ENCODE measurements around the gene XRCC3.

XRCC3 gene

GRCh38 chr14:103738166-103738565, 22.9 kb upstream of the XRCC3 start:
- DNase-seq = no peak

- no peak for DNase-seq
These were observed 22.3 kb upstream of the XRCC3 start for GRCh38 chr14:103737432-103738045.

- no peak for DNase-seq
These were observed 21.5 kb upstream of the XRCC3 start for GRCh38 chr14:103736546-103737431.

GRCh38 chr14:103735815-103736545, 20.7 kb upstream of the XRCC3 start:
- no peak for DNase-seq

- no peak for DNase-seq
These were observed 20.2 kb upstream of the XRCC3 start for GRCh38 chr14:103735439-103735814.

GRCh38 chr14:103735022-103735421, 19.8 kb upstream of the XRCC3 start:
- DNase-seq = no peak

- no peak for DNase-seq
These were observed 19.0 kb upstream of the XRCC3 start for GRCh38 chr14:103734081-103734888.

- no peak for DNase-seq
These were observed 18.4 kb upstream of the XRCC3 start for GRCh38 chr14:103733651-103734050.

GRCh38 chr14:103732868-103733620, 17.8 kb upstream of the XRCC3 start:
- no peak for DNase-seq

- no peak for DNase-seq
These were observed 16.9 kb upstream of the XRCC3 start for GRCh38 chr14:103731916-103732867.

- DNase-seq = no peak
These were observed 16.2 kb upstream of the XRCC3 start for GRCh38 chr14:103731481-103731880.

- no peak for DNase-seq
These were observed 15.3 kb upstream of the XRCC3 start for GRCh38 chr14:103730490-103731035.

GRCh38 chr14:103729496-103730448, 14.5 kb upstream of the XRCC3 start:
- no peak for DNase-seq

- DNase-seq = no peak
These were observed 13.5 kb upstream of the XRCC3 start for GRCh38 chr14:103728721-103729120.

GRCh38 chr14:103728141-103728540, 12.9 kb upstream of the XRCC3 start:
- DNase-seq = no peak

GRCh38 chr14:103727313-103727980, 12.2 kb upstream of the XRCC3 start:
- no peak for DNase-seq

- no peak for DNase-seq
These were observed 11.2 kb upstream of the XRCC3 start for GRCh38 chr14:103726474-103726873.

- no peak for DNase-seq
These were observed 10.6 kb upstream of the XRCC3 start for GRCh38 chr14:103725739-103726395.

All from CD4-positive, alpha-beta T cell treated with Interleukin-4 for 4 hours (primary cell).